Right renal pelvis (tissue), 4 donors: ENCODE measurements around the gene FBL. TPM values are rescaled to one million over a fixed set of nuclear protein-coding genes. Genes with fewer than 3 reads are reported as not detected.
"Not testable (repeated sequence)": the region's sequence is repeated elsewhere in the genome, so short reads cannot be mapped to it uniquely, and the experiment has no call there.

Experiments used
- DNase-seq, 4 donors: peaks; one replicate each; pipeline ENCODE4 v3.0.0-alpha.2; 2013; ENCODE audit warnings: low read depth in 4 of 4, low spot score in 3 of 4, missing footprints in 1 of 4
- polyA plus RNA-seq, 4 donors: library from polyadenylated mRNA; unstranded; fragments of 120-200 nt; gene quantifications; one replicate each; pipeline ENCODE4 v1.2.1, GENCODE V29; 2013; ENCODE audit not compliant: insufficient read length in 4 of 4

Gene FBL
- polyA plus RNA-seq, 4 donors, result 308 to 340 (median 323) TPM

DNA sequence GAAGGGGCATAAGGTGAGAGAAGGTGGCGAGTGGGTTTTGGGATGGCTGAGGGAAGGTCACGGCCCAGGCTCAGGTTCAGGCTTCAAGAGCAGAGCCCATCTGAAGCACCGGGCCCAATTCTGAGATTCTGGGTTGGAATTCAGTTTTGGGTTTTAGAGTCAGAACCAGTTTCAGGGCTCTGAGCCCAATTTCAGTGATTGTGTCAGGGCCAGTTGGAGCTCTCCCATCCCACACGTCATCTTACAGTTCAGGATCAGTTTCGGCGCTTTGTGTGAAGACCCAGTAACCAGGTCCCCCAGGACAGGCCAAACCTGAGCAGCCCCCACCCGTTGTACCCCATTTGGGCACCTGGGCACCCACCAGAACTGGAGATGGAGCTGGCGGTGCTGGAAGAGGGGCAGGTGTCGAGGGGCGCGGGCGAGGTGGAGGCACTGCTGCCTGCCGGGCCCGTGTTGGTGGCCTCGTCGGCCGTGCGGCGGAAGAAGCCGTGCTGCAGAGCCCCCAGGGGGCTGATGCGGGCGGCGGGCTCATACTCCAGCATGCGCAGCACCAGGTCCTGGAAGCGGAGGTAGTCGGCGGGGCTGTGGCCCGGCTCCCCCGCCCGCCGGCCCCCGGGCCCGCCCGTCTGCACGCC lies 19.8 kb downstream of the FBL start:
- no peak for DNase-seq

DNA sequence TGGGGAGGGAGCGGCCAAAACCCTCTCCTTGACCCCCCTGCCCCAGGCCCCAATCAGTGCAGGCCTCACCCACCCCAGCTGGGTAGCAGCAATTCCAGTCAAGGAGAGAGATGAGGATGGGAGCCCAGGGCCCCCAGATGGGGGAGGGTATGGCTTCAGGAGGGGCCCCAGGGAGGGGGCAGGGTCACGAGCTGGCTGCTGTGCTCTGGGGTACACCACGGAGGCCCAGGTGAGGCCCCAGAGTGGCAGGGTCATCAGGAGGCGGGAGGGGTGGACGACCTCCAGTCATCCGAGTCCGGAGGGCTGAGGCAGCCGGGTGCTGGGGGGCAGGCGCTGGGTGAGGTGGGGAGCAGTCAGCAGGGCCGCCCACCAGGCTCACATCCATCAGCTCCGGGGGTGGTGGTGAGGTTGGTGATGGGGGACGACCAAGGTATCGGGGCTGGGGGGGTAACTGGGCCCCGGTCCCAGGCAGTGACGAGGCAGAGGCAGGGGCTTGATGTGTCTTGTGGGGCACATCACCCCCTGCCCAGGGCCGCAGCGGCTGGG lies 20.6 kb downstream of the FBL start:
- no peak for DNase-seq

DNA sequence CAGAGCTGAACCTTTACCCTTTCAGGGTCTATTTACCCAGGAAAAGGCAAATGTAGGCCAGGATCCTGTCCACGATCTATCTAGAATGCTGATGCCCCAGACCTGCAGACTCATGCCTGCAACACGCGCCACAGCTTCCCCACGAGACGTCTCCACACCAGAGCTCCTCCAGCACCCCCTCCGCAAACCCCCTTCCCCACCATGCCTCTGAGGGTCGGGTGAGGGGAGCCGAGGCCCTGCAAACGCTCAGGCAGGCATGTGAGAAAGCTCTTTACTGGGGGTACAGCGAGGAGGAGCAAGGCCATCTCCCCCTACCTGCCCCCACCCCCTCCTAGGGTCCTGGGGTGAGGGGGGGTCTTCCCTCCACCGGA lies 21.1 kb downstream of the FBL start:
- DNase-seq, result no peak

DNA sequence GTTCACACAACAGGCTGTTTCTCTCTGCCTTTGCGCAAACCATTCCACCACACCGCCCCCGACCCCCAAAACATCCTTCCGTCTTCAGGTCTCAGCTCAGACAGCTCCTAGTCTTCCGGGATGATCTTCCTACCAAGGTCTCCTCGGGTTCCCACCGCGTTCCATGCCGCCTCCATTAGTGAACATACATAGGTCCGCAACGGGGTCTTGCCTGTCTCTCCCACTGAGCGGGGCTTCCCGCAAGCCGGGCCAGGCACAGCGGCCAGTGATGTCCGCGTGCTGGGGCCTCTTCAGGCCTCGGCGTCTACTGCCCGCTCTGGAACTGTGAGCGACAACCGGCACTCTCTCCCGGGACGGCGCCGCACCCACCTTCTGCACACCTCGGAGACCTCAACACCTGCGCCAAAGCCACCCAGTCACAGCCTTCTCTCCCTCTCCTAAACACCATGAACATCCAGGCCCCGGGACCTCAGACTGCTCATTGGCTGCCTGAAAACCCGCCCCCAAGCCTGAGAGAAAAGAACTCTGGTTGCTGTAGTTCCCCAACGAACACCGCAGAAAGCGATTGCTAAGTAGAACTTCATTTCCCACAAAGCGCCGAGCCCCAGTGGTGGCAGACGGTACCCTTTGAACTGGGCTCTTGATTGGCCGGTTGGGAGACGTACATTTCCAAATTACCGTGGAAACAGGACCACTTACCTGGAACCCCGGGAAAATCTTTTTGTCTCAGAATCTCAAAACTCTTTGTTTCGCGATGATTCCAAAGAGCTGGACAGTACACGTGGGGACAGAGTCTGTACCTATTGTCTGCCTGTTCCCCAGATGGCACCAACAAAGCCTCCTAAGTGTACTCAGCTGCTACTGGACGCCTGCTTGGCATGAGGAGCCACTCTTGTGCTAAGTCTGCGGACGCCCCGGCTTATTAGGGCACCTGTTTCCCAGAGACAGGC lies 21.8 kb downstream of the FBL start:
- peak; percentile 67 to 90 (median 86) for DNase-seq

DNA sequence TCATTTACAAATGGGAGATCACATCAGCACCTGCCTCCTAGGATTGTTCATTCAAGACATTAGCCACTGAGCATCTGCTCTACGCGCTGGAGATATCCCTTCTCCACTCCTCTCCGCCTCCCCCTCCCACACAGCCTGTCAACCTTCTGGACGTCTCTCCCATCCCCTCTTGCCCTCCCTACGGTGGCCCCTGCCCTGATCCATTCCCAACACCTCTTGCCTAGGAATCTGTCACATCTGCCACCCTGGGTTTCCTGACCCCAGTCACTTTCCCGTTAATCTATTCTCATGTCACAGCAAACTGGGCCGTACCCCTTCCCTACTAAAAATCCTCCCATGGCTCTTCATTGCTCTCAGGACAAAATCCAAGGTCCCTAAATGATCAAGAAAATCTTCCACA lies 22.5 kb downstream of the FBL start:
- DNase-seq, result no peak

DNA sequence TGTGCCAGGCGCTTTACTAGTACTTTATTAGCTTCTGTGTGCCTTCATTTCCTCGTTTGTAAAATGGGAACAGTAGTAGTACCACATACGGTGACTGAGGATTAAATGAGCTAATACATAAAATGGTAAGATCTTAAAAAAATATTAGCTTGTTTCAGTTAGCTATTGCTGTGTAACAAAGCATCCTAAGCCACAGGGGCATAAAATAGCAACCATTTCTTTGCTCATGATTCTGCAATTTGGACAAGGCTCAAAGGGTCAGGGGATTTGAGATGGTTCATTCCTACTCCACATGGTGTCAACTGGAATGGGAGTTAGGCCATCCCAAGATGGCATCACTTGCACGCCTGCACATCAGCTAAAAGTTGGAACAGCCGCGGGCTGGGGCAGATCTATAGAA lies 25.5 kb downstream of the FBL start:
- DNase-seq, result no peak

DNA sequence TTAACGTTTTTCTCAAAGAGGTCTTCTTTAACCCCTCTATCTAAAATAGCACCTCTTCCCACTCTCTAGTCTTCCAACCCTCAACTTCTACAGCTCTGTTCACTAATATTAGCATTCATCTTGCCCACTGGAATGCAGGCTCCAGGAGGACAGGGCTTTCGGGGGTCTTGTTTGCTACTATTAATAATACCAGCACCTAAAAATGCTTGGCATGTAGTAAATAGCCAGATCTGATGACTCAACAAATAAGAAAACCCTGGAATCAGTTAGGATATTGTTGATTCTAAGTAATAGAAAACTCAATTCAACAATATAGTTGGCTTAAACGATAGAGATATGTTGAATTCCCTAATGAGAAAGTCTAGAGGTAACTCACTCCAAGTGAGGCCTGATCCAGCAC lies 26.4 kb downstream of the FBL start:
- no peak for DNase-seq

DNA sequence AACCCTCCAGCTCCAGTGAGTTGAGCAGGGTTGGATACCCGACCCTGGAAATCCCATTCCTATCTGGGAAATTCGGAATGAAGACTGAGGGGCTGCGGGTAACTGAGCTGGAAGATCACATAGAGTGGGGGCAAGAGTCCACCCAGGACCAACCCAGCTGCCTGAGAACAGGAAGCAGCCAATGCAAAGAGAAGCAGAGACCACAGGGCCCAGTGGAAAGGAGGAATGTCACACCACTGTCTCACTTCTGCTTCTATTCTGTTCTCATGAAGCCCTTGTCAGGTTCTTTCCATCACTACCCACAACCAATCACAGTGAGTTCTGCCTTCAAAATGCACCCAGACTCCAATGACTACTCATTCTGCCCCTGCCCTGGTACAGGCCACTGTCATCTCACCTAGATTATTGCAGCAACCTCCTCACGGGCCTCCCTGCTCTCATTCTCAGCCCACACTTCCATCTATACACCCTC lies 27.5 kb downstream of the FBL start:
- DNase-seq, result no peak

DNA sequence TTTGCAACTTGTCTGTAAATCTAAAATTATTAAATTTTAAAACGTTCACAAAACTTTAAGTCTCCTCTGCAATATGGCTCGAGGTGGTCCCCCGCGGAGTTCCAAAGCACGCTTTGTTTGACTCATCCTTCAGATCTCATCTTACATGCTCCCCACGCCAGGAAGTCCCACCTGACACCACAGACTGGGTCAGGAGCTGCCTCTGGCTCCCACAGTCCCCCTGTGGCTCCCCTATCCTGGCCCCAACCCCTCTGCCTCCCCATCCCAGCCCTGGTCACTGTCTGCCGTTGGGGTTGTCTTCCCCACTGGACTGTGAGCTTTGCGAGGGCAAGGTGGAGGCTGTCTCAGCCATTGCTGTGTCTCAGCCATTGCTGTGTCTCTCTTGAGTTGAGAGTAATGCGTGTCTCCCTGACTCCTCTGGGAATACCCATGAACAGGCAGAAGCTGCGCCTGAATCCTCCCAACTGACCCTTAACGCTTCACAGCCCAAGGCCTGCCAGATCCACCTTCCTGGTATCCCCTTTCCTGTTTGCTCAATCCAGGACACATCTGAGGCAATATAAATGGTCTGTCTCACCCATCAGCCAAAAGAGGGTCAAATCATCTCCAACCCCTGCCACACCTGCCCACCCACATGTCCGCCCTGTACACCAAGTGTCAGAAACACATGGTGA lies 28.2 kb downstream of the FBL start:
- no peak for DNase-seq

DNA sequence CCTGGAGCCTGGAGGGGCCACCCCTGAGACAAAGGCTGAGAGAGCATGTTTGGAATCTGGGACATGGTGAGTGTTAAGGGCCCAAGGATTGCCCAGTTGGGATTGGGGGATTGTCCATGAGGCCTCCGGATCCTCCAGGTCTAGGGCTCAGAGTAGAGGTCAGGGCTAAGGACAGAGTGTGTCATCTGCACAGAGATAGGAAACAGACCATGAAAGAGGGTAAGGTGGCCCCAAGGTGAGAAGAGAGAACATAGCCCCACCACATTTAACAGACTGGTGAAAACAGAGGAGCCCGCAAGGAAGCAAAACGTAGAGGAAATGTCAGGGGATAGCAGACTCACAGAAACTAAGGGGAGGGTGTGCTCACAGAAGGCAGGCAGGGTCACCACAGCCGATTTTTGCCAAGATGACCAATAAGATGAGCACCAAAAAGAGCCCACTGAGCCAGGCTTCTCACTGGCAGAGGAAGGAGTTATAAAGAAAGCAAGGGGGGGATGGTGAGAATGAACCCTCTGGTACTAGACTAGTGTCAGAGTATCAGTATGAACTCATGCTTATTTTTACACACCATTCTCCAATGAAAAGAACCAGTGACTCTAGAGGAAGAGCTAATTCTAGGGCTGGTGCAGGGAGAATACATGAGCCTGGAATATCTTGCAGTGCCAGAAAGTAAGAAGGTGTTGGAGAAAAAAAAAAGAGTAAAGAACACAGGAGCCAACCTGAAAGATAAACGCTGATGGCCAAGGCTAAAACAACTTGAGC lies 29.7 kb downstream of the FBL start:
- no peak for DNase-seq

DNA sequence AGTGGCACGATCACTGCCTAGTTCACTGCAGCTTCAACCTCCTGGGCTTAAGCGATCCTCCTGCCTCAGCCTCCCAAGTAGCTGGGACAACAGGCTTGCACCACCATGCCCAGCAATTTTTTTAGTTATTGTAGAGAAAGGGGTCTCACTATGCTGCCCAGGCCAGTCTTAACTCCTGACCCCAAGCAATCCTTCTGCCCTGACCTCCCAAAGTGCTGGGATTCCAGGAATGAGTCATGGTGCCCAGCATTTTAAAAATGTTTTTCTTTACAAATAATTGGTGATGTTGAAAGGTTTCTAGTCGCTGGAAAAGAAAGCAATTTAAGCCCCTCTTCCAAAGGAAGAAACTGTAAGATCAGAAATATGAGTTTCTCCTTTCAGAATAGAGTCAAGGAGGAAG lies 31.6 kb downstream of the FBL start:
- DNase-seq, result no peak

DNA sequence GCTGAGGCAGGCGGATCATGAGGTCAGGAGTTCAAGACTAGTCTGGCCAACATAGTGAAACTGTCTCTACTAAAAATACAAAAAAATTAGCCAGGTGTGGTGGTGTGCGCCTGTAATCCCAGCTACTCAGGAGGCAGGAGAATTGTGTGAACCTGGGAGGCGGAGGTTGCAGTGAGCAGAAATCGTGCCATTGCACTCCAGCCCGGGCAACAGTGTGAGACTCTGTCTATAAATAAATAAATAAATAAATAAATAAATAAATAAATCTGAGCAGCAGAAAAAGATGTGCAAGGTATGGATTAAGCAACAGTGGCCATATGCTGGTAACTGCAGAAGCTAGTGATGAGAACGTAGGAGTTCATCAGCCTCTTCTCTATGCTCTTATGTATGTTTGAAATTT lies 32.1 kb downstream of the FBL start:
- not testable (repeated sequence) for DNase-seq

DNA sequence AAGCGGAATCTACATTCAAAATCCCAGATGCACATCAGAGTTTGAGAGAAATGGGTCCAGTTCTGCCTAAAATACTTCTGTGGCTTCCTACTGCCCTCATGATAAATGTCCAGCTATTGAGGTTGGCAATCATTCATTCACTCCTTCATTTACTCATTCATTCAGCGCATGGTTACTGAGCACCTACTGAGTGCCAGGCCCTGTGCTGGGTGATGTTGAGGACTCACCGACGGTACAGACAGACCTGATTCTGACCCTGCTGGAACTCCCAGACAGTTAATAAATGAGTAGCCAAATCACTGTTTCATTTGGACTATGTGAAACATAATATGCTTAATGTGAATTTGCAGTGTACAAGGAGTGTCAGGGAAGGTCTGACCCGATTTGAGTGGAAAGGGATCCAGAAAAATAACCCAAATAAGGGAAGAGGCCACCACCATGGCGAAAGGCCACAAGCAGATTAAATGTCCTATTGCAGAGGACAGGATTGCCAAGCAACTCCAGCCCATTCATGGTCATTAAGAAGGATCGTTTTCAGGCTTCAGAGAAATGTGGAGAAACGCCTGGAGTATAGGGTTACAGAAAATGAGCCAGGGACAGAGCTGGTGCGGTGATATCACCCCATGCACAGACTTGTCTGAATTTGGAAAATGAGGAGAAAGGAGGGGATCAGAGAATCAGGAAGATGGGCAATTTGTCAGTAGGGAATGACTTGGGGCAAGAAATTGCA lies 32.8 kb downstream of the FBL start:
- DNase-seq, result no peak

DNA sequence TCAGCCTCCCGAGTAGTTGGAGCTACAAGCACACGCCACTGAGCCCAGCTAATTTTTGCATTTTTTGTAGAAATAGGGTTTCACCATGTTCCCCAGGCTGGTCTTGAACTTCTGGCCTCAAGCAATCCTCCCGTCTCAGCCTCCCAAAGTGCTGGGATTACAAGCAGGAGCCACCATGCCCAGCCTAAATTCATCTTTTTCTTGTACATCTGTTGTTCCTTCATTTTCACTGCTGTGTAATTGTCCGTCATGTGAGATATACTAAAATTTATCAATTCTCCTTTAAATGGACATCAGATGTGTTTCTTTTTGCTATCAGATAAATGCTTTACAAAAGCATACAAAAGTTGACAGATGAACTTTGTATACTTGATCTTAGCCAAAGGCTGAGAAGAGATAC lies 35.1 kb downstream of the FBL start:
- no peak for DNase-seq

DNA sequence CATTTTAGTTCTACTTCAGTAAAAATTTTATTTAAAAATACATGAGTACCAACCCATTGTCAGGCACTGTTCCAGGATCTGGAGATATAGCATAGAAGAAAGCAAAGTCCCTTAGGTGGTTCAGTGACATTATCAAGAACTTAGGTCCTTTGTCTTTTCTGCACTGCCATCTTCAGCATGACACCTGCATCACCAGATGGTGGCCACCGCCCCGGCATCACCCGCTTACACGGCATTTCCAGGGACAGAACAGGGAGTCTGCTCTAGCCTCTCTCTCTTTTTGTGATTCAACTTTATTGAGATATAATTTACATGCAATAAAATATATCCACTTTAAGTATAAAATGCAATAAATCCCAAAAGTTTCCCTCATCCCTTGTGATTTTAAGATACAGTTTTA lies 35.8 kb downstream of the FBL start:
- DNase-seq, result no peak

DNA sequence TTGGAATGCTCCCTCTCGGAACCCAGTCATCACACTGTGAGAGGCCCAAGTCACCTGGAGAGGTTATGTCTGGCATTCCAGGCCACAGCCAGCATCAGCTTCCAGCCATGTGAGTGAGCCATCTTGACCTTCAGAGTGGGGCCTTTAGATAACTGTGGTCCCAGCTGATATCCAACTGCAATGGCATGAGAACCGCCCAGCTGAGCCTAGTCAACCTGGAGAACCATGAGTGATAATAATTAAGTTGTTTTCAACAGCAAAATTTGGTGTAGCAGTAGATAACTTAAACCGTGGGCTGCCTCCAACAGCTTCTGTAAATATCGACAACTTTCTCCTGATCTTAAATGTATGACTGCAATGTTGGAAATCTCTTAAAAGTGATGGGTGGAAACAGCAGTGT lies 36.8 kb downstream of the FBL start:
- no peak for DNase-seq

DNA sequence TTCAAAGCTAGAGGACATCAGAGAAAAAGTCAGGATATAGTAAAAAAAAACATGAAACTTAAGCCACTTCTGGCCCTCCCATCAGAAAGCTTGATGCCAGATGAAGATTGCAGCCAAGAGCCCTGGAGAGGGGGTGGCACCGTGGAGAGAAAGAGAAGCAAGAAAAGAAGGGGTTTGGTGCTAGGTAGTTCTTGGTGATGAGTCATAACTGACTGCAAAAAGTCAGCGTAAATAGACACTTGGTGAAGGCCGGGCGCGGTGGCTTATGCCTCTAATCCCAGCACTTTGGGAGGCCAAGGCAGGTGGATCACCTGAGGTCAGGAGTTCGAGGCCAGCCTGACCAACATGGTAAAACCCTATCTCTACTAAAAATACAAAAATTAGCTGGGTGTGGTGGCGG lies 37.5 kb downstream of the FBL start:
- not testable (repeated sequence) for DNase-seq

DNA sequence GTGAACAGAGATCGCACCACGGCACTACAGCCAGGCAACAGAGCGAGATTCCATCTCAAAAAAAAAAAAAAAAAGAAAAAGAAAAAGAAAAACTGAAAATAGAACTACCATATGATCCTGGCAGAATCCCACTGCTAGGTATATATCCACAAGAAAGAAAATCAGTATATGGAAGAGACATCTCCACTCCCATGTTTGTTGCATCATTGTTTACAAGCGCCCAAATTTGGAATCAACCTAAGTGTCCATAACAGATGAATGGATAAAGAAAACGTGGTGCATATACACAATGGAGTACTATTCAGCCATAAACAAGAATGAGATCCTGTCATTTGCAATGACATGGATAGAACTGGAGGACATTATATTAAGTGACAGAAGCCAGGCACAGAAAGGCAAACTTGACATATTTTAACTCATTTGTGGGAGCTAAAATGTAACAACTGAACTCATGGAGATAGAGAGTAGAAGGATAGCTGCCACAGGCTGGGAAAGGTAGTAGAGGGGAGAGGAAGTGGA lies 38.3 kb downstream of the FBL start:
- no peak for DNase-seq

DNA sequence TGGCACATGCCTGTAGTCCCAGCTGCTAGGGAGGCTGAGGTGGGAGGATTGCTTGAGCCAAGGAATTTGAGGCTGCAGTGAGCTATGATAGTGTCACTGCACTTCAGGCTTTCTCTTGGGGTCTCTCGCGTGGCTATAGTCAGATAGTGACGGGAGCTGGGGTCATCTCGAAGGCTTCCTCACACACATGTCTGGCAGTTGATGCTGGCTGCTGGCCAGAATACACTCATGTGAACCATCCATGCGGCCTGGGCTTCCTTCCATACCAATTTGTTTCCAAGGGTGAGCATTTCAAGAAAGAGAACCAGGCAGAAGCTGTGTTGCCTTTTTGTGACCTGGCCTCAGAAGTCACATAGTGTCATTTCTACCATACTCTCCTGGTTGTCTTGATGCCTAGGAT lies 41.1 kb downstream of the FBL start:
- no peak for DNase-seq

DNA sequence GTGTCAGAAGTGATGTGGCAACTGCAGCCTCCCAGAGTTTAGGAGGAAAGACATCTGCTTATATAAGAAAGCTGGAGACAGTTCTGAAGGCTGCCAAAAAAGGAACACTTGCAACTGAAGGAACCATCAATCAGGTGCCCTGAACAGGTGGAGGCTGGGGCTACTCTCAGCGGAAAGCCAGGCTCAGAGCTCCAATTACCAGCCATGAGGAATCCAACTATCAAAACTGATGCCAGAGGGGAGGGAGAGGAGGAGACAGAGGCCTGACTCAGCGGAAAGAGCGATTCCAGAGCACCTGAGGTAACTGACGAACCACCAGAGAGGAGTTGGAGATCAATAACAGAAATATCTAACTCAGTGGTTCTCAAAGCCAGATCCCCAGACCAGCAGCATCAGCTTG lies 43.2 kb downstream of the FBL start:
- DNase-seq, result no peak
